ENCODE data around the gene BHMT2. TPM values are rescaled to one million over a fixed set of nuclear protein-coding genes. Genes with fewer than 3 reads are reported as not detected.

Gene BHMT2
- total and polyA plus RNA-seq, 2 experiments from 2014 or later = 1.7 to 1.9 TPM

DNA sequence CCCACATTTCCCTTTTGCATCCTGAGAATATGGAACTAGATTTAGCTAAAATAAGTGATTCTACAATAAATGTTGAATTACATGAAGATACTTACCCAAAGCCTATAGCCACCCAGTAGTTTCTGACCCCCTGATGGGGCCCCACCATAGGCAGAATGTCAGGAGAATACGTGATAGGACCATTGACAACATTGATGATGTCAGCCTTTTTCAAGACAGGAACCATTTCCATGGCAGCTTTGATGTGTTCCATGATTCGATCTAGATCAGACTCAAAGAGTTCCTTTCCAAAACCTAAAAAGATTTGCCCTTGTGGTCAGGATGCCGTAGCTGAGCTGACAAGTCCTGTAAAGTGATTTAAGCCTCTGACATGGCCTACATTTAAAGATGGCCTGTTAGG, 27.4 kb upstream of the BHMT2 start:
- no peak overlapping the region for H2AFZ ChIP-seq
- H3K9me2 ChIP-seq (ENCODE audit: insufficient read depth) = 0 out of 2 replicates have a peak, but pooled peaks cover 3% of the 10 kb centered on the region
- H3K4me3 Mint-ChIP-seq = no peak overlapping the region
- H3K4me1 Mint-ChIP-seq = no peaks in the 10 kb centered on the region
- H3K79me2 ChIP-seq (replicated peaks; ENCODE audit: insufficient read depth) = no peaks in the 10 kb centered on the region
- no peak overlapping the region for H3K4me2 ChIP-seq
- H3K27ac Mint-ChIP-seq = no peak overlapping the region
- H3K27me3 ChIP-seq (ENCODE audit: insufficient read depth) = no peaks in the 10 kb centered on the region
- no peaks in the 10 kb centered on the region for H3K4me1 ChIP-seq (ENCODE audit: insufficient read depth)
- H3K27ac ChIP-seq (ENCODE audit: low read depth) = no peak overlapping the region
- no peaks in the 10 kb centered on the region for H3K9me3 Mint-ChIP-seq
- H4K20me1 ChIP-seq (replicated peaks; ENCODE audit: insufficient read depth) = no peaks in the 10 kb centered on the region
- H3K36me3 Mint-ChIP-seq (ENCODE audit: low read depth) = no peaks in the 10 kb centered on the region
- H3K27me3 Mint-ChIP-seq (ENCODE audit: insufficient read depth, low read depth, poor library complexity) = no peaks in the 10 kb centered on the region
- no peaks in the 10 kb centered on the region for H3F3A ChIP-seq (replicated peaks; ENCODE audit: low read depth)
- no peak for DNase-seq (ENCODE audit: low spot score)
- H3K4me3 ChIP-seq = no peak overlapping the region
- H3K36me3 ChIP-seq (ENCODE audit: insufficient read depth) = no peaks in the 10 kb centered on the region
- TF ChIP-seq, protein P1, sequence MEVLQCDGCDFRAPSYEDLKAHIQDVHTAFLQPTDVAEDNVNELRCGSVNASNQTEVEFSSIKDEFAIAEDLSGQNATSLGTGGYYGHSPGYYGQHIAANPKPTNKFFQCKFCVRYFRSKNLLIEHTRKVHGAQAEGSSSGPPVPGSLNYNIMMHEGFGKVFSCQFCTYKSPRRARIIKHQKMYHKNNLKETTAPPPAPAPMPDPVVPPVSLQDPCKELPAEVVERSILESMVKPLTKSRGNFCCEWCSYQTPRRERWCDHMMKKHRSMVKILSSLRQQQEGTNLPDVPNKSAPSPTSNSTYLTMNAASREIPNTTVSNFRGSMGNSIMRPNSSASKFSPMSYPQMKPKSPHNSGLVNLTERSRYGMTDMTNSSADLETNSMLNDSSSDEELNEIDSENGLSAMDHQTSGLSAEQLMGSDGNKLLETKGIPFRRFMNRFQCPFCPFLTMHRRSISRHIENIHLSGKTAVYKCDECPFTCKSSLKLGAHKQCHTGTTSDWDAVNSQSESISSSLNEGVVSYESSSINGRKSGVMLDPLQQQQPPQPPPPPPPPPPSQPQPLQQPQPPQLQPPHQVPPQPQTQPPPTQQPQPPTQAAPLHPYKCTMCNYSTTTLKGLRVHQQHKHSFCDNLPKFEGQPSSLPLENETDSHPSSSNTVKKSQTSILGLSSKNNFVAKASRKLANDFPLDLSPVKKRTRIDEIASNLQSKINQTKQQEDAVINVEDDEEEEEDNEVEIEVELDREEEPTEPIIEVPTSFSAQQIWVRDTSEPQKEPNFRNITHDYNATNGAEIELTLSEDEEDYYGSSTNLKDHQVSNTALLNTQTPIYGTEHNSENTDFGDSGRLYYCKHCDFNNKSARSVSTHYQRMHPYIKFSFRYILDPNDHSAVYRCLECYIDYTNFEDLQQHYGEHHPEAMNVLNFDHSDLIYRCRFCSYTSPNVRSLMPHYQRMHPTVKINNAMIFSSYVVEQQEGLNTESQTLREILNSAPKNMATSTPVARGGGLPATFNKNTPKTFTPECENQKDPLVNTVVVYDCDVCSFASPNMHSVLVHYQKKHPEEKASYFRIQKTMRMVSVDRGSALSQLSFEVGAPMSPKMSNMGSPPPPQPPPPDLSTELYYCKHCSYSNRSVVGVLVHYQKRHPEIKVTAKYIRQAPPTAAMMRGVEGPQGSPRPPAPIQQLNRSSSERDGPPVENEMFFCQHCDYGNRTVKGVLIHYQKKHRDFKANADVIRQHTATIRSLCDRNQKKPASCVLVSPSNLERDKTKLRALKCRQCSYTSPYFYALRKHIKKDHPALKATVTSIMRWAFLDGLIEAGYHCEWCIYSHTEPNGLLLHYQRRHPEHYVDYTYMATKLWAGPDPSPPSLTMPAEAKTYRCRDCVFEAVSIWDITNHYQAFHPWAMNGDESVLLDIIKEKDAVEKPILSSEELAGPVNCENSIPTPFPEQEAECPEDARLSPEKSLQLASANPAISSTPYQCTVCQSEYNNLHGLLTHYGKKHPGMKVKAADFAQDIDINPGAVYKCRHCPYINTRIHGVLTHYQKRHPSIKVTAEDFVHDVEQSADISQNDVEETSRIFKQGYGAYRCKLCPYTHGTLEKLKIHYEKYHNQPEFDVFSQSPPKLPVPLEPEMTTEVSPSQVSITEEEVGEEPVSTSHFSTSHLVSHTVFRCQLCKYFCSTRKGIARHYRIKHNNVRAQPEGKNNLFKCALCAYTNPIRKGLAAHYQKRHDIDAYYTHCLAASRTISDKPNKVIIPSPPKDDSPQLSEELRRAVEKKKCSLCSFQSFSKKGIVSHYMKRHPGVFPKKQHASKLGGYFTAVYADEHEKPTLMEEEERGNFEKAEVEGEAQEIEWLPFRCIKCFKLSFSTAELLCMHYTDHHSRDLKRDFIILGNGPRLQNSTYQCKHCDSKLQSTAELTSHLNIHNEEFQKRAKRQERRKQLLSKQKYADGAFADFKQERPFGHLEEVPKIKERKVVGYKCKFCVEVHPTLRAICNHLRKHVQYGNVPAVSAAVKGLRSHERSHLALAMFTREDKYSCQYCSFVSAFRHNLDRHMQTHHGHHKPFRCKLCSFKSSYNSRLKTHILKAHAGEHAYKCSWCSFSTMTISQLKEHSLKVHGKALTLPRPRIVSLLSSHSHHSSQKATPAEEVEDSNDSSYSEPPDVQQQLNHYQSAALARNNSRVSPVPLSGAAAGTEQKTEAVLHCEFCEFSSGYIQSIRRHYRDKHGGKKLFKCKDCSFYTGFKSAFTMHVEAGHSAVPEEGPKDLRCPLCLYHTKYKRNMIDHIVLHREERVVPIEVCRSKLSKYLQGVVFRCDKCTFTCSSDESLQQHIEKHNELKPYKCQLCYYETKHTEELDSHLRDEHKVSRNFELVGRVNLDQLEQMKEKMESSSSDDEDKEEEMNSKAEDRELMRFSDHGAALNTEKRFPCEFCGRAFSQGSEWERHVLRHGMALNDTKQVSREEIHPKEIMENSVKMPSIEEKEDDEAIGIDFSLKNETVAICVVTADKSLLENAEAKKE (CRISPR knock-in tag; IDR thresholded peaks at IDR 0.05) = no peak
- TF ChIP-seq, protein P2, sequence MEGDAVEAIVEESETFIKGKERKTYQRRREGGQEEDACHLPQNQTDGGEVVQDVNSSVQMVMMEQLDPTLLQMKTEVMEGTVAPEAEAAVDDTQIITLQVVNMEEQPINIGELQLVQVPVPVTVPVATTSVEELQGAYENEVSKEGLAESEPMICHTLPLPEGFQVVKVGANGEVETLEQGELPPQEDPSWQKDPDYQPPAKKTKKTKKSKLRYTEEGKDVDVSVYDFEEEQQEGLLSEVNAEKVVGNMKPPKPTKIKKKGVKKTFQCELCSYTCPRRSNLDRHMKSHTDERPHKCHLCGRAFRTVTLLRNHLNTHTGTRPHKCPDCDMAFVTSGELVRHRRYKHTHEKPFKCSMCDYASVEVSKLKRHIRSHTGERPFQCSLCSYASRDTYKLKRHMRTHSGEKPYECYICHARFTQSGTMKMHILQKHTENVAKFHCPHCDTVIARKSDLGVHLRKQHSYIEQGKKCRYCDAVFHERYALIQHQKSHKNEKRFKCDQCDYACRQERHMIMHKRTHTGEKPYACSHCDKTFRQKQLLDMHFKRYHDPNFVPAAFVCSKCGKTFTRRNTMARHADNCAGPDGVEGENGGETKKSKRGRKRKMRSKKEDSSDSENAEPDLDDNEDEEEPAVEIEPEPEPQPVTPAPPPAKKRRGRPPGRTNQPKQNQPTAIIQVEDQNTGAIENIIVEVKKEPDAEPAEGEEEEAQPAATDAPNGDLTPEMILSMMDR (conservative IDR thresholded peaks at IDR 0.05; ENCODE audit: low read depth in 2 of 2) = no peak
- TF ChIP-seq NANOG (IDR thresholded peaks at IDR 0.05; ENCODE audit: borderline replicate concordance) = no peak
- no peak for TF ChIP-seq STAT1 (IDR thresholded peaks at IDR 0.05; ENCODE audit: unreplicated experiment)
- TF ChIP-seq, protein P3, sequence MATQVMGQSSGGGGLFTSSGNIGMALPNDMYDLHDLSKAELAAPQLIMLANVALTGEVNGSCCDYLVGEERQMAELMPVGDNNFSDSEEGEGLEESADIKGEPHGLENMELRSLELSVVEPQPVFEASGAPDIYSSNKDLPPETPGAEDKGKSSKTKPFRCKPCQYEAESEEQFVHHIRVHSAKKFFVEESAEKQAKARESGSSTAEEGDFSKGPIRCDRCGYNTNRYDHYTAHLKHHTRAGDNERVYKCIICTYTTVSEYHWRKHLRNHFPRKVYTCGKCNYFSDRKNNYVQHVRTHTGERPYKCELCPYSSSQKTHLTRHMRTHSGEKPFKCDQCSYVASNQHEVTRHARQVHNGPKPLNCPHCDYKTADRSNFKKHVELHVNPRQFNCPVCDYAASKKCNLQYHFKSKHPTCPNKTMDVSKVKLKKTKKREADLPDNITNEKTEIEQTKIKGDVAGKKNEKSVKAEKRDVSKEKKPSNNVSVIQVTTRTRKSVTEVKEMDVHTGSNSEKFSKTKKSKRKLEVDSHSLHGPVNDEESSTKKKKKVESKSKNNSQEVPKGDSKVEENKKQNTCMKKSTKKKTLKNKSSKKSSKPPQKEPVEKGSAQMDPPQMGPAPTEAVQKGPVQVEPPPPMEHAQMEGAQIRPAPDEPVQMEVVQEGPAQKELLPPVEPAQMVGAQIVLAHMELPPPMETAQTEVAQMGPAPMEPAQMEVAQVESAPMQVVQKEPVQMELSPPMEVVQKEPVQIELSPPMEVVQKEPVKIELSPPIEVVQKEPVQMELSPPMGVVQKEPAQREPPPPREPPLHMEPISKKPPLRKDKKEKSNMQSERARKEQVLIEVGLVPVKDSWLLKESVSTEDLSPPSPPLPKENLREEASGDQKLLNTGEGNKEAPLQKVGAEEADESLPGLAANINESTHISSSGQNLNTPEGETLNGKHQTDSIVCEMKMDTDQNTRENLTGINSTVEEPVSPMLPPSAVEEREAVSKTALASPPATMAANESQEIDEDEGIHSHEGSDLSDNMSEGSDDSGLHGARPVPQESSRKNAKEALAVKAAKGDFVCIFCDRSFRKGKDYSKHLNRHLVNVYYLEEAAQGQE (IDR thresholded peaks at IDR 0.05; ENCODE audit: unreplicated experiment) = no peak
- no peak for TF ChIP-seq EZH2 (IDR thresholded peaks at IDR 0.05; ENCODE audit: low read depth, unreplicated experiment)
- TF ChIP-seq JUNB (IDR thresholded peaks at IDR 0.05; ENCODE audit: unreplicated experiment) = no peak
- TF ChIP-seq ZNF114 (CRISPR knock-in tag; IDR thresholded peaks at IDR 0.05) = no peak
- TF ChIP-seq EZH2phosphoT487 (IDR thresholded peaks at IDR 0.05; ENCODE audit: unreplicated experiment) = no peak
- no peak for TF ChIP-seq ZNF331 (CRISPR knock-in tag; IDR thresholded peaks at IDR 0.05; ENCODE audit: low read depth)
- TF ChIP-seq POLR2AphosphoS5 (IDR thresholded peaks at IDR 0.05; ENCODE audit: low read depth) = no peak
- TF ChIP-seq CREB1 (CRISPR knock-in tag; IDR thresholded peaks at IDR 0.05; ENCODE audit: low read depth) = no peak
- TF ChIP-seq, protein P4, sequence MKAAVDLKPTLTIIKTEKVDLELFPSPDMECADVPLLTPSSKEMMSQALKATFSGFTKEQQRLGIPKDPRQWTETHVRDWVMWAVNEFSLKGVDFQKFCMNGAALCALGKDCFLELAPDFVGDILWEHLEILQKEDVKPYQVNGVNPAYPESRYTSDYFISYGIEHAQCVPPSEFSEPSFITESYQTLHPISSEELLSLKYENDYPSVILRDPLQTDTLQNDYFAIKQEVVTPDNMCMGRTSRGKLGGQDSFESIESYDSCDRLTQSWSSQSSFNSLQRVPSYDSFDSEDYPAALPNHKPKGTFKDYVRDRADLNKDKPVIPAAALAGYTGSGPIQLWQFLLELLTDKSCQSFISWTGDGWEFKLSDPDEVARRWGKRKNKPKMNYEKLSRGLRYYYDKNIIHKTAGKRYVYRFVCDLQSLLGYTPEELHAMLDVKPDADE (IDR thresholded peaks at IDR 0.05) = no peak
- no peak for ATAC-seq
